Spleen (tissue), 7 donors: Measurements from ENCODE around the gene BTBD7.

Source experiments
- POLR2A ChIP-seq, 3 donors: fragments of 450-650 bp; IDR thresholded peaks; one replicate each; pipeline ENCODE4 v1.5.1; 2017; ENCODE audit warnings: antibody characterized with exemption in 3 of 3, mild to moderate bottlenecking in 1 of 3
- TF ChIP-seq, protein P1 (sequence below), 11 experiments: fragments of 200-600 bp in 7 of 11; fragments of 450-650 bp in 4 of 11; sonication (generic) in 4 of 11; IDR thresholded peaks in 8 of 11; conservative IDR thresholded peaks in 3 of 11; 1 replicate in 7 of 11; 2 replicates in 4 of 11; pipeline versions ENCODE4 v1.4.0 to v1.8.0; 2016 to 2021; ENCODE audit warnings: antibody characterized with exemption in 11 of 11, inconsistent platforms in 4 of 11, mild to moderate bottlenecking in 1 of 11
- donor health status: DM: no; HTN: no; CAD: no; lungs with moderate emphysema.
- donor health status: DM: no; HTN: no; CAD: no.
- donor health status: DM: no; HTN: no; CAD: no.

DNA sequence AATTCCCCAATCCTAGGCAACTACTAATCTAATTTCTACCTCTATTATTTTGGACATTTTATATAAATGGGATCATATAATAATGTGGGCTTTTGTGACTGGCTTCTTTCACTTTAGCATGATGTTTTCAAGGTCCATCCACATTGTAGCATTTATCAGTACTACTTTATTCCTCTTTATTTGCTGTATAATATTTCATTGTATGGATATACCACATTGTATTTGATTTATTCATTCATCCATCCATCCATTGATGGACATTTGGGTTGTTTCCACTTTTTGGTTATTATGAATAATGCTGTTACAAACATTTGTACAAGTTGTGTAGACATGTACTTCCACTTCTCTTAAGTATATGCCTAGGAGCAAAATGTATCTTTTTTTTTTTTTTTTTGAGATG lies 17.3 kb downstream of the BTBD7 start:
- TF ChIP-seq, protein P1, sequence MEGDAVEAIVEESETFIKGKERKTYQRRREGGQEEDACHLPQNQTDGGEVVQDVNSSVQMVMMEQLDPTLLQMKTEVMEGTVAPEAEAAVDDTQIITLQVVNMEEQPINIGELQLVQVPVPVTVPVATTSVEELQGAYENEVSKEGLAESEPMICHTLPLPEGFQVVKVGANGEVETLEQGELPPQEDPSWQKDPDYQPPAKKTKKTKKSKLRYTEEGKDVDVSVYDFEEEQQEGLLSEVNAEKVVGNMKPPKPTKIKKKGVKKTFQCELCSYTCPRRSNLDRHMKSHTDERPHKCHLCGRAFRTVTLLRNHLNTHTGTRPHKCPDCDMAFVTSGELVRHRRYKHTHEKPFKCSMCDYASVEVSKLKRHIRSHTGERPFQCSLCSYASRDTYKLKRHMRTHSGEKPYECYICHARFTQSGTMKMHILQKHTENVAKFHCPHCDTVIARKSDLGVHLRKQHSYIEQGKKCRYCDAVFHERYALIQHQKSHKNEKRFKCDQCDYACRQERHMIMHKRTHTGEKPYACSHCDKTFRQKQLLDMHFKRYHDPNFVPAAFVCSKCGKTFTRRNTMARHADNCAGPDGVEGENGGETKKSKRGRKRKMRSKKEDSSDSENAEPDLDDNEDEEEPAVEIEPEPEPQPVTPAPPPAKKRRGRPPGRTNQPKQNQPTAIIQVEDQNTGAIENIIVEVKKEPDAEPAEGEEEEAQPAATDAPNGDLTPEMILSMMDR (IDR thresholded peaks at IDR 0.05 in 8 of 11, conservative IDR thresholded peaks at IDR 0.05 in 3 of 11), result no peak
- no peak for TF ChIP-seq POLR2A (IDR thresholded peaks at IDR 0.05)
